GM23338 (cell line): ENCODE results near the gene BBOX1. TPM values are rescaled to one million over a fixed set of nuclear protein-coding genes. Genes with fewer than 3 reads are reported as not detected.

ENCODE experiments used
- ATAC-seq: fragments of 200-7000 bp; cut with Tn5 transposase; 3 replicates; pipeline ENCODE4 v1.9.1; 2020
- DNase-seq: peaks from one replicate; pipeline ENCODE4 v3.0.0-alpha.2; 2015; ENCODE audit warnings: low spot score
- H2AFZ ChIP-seq: fragments of 200-600 bp; sonication (generic); 2 replicates; pipeline ENCODE4 v1.8.0; 2016; ENCODE audit warnings: antibody characterized with exemption, mild to moderate bottlenecking, moderate library complexity
- H3F3A ChIP-seq: fragments of 200-600 bp; sonication (generic); replicated peaks from 2 replicates; pipeline ENCODE4 v1.8.0; 2017; ENCODE audit warnings: antibody characterized with exemption, mixed run types, low read depth
- H3K27ac ChIP-seq: fragments of 200-600 bp; sonication (generic); 2 replicates; pipeline ENCODE4 v1.6.1; 2016; ENCODE audit warnings: low read depth
- H3K27me3 ChIP-seq: fragments of 200-600 bp; sonication (generic); 2 replicates; pipeline ENCODE4 v1.8.0; 2016; ENCODE audit warnings: mild to moderate bottlenecking, mixed run types, moderate library complexity; ENCODE audit not compliant: insufficient read depth
- H3K36me3 ChIP-seq: fragments of 200-600 bp; sonication (generic); 2 replicates; pipeline ENCODE4 v1.8.0; 2016; ENCODE audit warnings: mild to moderate bottlenecking; ENCODE audit not compliant: insufficient read depth
- H3K4me1 ChIP-seq: fragments of 200-600 bp; sonication (generic); 2 replicates; pipeline ENCODE4 v1.8.0; 2016; ENCODE audit warnings: mild to moderate bottlenecking, moderate library complexity; ENCODE audit not compliant: insufficient read depth
- H3K4me2 ChIP-seq: fragments of 200-600 bp; sonication (generic); 2 replicates; pipeline ENCODE4 v1.7.1; 2017; ENCODE audit warnings: mixed run types
- H3K4me3 ChIP-seq: fragments of 200-600 bp; sonication (generic); 2 replicates; pipeline ENCODE4 v1.6.1; 2016; ENCODE audit warnings: mixed run types
- H3K79me2 ChIP-seq: fragments of 200-600 bp; sonication (generic); replicated peaks from 2 replicates; pipeline ENCODE4 v1.8.0; 2017; ENCODE audit warnings: mild to moderate bottlenecking; ENCODE audit not compliant: insufficient read depth
- H3K9me2 ChIP-seq: fragments of 200-600 bp; sonication (generic); 2 replicates; pipeline ENCODE4 v1.8.0; 2017; ENCODE audit not compliant: insufficient read depth
- H4K20me1 ChIP-seq: fragments of 200-600 bp; sonication (generic); replicated peaks from 2 replicates; pipeline ENCODE4 v1.8.0; 2017; ENCODE audit warnings: mild to moderate bottlenecking; ENCODE audit not compliant: insufficient read depth
- H3K27ac Mint-ChIP-seq: 2 replicates; pipeline ENCODE4 v1.8.0; 2020; ENCODE audit warnings: inconsistent platforms, mild to moderate bottlenecking, moderate library complexity, mixed read lengths
- H3K27me3 Mint-ChIP-seq: 3 replicates; pipeline ENCODE4 v1.8.0; 2022; ENCODE audit warnings: low read depth, mild to moderate bottlenecking, moderate library complexity, mixed read lengths, inconsistent platforms; ENCODE audit not compliant: insufficient read depth, poor library complexity
- H3K36me3 Mint-ChIP-seq: 3 replicates; pipeline ENCODE4 v1.8.0; 2021; ENCODE audit warnings: low read depth, mild to moderate bottlenecking, inconsistent platforms, moderate library complexity, mixed read lengths
- H3K4me1 Mint-ChIP-seq: 3 replicates; pipeline ENCODE4 v1.8.0; 2020; ENCODE audit warnings: mild to moderate bottlenecking, inconsistent platforms, mixed read lengths
- H3K4me3 Mint-ChIP-seq: 3 replicates; pipeline ENCODE4 v1.8.0; 2021; ENCODE audit warnings: moderate library complexity, mild to moderate bottlenecking, inconsistent platforms, mixed read lengths
- H3K9me3 Mint-ChIP-seq: 3 replicates; pipeline ENCODE4 v1.8.0; 2020; ENCODE audit warnings: moderate library complexity, mild to moderate bottlenecking, inconsistent platforms, mixed read lengths
- CREB1 ChIP-seq: fragments of 250-450 bp; sonication (Bioruptor Pico); IDR thresholded peaks from 2 replicates; pipeline ENCODE4 v1.5.0; 2020; ENCODE audit warnings: low read depth, mild to moderate bottlenecking, moderate library complexity
- ETS1 ChIP-seq: IDR thresholded peaks from 2 replicates; pipeline ENCODE4 v1.6.1; 2016; ENCODE audit warnings: antibody characterized with exemption
- EZH2 ChIP-seq: fragments of 200-600 bp; sonication (generic); IDR thresholded peaks from one replicate; pipeline ENCODE4 v1.8.0; 2017; ENCODE audit warnings: antibody characterized with exemption, mild to moderate bottlenecking, low read depth; ENCODE audit not compliant: unreplicated experiment
- EZH2phosphoT487 ChIP-seq: fragments of 200-600 bp; sonication (generic); IDR thresholded peaks from one replicate; pipeline ENCODE4 v1.8.1; 2018; ENCODE audit warnings: antibody characterized with exemption; ENCODE audit not compliant: unreplicated experiment
- JUNB ChIP-seq: IDR thresholded peaks from one replicate; pipeline ENCODE4 v1.6.1; 2016; ENCODE audit warnings: antibody characterized with exemption; ENCODE audit not compliant: unreplicated experiment
- NANOG ChIP-seq: IDR thresholded peaks from 2 replicates; pipeline ENCODE4 v1.6.1; 2016; ENCODE audit warnings: antibody characterized with exemption, borderline replicate concordance
- POLR2AphosphoS5 ChIP-seq: IDR thresholded peaks from 2 replicates; pipeline ENCODE4 v1.6.1; 2016; ENCODE audit warnings: antibody characterized with exemption, low read depth
- STAT1 ChIP-seq: IDR thresholded peaks from one replicate; pipeline ENCODE4 v1.6.1; 2016; ENCODE audit warnings: antibody characterized with exemption; ENCODE audit not compliant: unreplicated experiment
- ZNF114 ChIP-seq: fragments of 250-450 bp; sonication (Bioruptor Pico); IDR thresholded peaks from 2 replicates; pipeline ENCODE4 v1.5.0; 2020; ENCODE audit warnings: mild to moderate bottlenecking, moderate library complexity
- ZNF331 ChIP-seq: fragments of 250-450 bp; sonication (Bioruptor Pico); IDR thresholded peaks from 2 replicates; pipeline ENCODE4 v1.5.0; 2020; ENCODE audit warnings: low read depth, mild to moderate bottlenecking, moderate library complexity
- polyA plus RNA-seq: library from polyadenylated mRNA; unstranded; fragments of >200 nt; fragmentation: Nextera tagmentation; extraction: Ambion mirVana; gene quantifications from 2 replicates; pipeline ENCODE4 v1.2.1, GENCODE V29; 2016
- total RNA-seq: library from RNA; depleted of rRNA; stranded (reverse); fragments of >200 nt; shearing (Covaris generic); gene quantifications from 2 replicates; pipeline ENCODE4 v1.2.3, GENCODE V29; 2014
- TF ChIP-seq, protein P1 (sequence below), 2 experiments: fragments of 200-600 bp in 1 of 2; sonication (generic) in 1 of 2; conservative IDR thresholded peaks; 2 replicates each; pipeline versions ENCODE4 v1.5.1 to v1.6.1; 2016 to 2017; ENCODE audit warnings: antibody characterized with exemption in 2 of 2, low read depth in 2 of 2, mild to moderate bottlenecking in 2 of 2, moderate library complexity in 1 of 2
- TF ChIP-seq, protein P2 (sequence below): IDR thresholded peaks from one replicate; pipeline ENCODE4 v1.6.1; 2018; ENCODE audit warnings: antibody characterized with exemption; ENCODE audit not compliant: unreplicated experiment
- TF ChIP-seq, protein P3 (sequence below): fragments of 250-450 bp; sonication (Bioruptor Pico); IDR thresholded peaks from 2 replicates; pipeline ENCODE4 v1.5.0; 2020; ENCODE audit warnings: mild to moderate bottlenecking, moderate library complexity

BBOX1 gene
- total and polyA plus RNA-seq, 2 experiments from 2014 or later: not detected

DNA sequence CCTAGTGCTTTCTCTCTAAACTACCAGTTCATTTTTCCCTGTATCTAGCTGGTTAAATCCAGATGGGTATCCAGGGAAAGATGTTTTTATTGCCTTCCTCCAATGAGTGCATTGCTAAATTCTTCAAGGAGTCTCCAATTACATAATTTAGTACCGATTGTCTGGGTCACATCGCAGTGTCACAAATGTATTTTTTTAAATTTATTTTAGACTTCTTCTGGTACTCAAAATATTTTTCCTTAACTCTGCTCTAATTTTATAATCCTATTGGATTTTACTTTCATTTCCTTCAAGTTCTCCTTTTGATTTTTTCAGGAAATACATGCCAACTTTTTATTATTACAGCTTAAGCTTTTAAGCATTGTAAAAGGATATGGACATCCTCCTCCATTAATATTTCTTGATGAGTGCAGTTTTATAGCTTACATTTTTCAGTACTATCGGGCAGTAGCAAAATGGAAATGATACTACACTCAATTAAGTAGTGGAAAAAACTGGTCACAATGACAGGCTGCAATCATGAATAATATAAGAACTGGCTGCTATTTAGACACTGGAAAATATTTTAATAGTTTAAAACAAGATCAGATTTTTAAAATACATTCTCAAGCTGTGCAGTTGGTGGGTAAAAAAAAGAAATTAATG, 20.3 kb downstream of the BBOX1 start:
- Histone ChIP-seq H3K27me3 (no peaks in the 10 kb centered on the region), H3K4me2 (no peak overlapping the region), H3K27ac (no peak overlapping the region), H2AFZ (no peak overlapping the region), H3K9me2 (no peaks in the 10 kb centered on the region), H3K4me3 (no peak overlapping the region), H3K36me3 (no peaks in the 10 kb centered on the region), H3K79me2 (no peaks in the 10 kb centered on the region), H3F3A (no peaks in the 10 kb centered on the region), H4K20me1 (no peaks in the 10 kb centered on the region), H3K4me1 (no peaks in the 10 kb centered on the region)
- H3K4me1 Mint-ChIP-seq: no peaks in the 10 kb centered on the region
- no peaks in the 10 kb centered on the region for H3K36me3 Mint-ChIP-seq
- ATAC-seq (no peak), DNase-seq (no peak)
- H3K9me3 Mint-ChIP-seq: no peaks in the 10 kb centered on the region
- H3K27me3 Mint-ChIP-seq: peaks cover 3% of the 10 kb centered on the region
- no peak overlapping the region for H3K27ac Mint-ChIP-seq
- TF ChIP-seq JUNB: no peak
- TF ChIP-seq, protein P1, sequence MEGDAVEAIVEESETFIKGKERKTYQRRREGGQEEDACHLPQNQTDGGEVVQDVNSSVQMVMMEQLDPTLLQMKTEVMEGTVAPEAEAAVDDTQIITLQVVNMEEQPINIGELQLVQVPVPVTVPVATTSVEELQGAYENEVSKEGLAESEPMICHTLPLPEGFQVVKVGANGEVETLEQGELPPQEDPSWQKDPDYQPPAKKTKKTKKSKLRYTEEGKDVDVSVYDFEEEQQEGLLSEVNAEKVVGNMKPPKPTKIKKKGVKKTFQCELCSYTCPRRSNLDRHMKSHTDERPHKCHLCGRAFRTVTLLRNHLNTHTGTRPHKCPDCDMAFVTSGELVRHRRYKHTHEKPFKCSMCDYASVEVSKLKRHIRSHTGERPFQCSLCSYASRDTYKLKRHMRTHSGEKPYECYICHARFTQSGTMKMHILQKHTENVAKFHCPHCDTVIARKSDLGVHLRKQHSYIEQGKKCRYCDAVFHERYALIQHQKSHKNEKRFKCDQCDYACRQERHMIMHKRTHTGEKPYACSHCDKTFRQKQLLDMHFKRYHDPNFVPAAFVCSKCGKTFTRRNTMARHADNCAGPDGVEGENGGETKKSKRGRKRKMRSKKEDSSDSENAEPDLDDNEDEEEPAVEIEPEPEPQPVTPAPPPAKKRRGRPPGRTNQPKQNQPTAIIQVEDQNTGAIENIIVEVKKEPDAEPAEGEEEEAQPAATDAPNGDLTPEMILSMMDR (conservative IDR thresholded peaks at IDR 0.05; ENCODE audit: low read depth in 2 of 2): no peak
- TF ChIP-seq EZH2phosphoT487: no peak
- TF ChIP-seq, protein P2, sequence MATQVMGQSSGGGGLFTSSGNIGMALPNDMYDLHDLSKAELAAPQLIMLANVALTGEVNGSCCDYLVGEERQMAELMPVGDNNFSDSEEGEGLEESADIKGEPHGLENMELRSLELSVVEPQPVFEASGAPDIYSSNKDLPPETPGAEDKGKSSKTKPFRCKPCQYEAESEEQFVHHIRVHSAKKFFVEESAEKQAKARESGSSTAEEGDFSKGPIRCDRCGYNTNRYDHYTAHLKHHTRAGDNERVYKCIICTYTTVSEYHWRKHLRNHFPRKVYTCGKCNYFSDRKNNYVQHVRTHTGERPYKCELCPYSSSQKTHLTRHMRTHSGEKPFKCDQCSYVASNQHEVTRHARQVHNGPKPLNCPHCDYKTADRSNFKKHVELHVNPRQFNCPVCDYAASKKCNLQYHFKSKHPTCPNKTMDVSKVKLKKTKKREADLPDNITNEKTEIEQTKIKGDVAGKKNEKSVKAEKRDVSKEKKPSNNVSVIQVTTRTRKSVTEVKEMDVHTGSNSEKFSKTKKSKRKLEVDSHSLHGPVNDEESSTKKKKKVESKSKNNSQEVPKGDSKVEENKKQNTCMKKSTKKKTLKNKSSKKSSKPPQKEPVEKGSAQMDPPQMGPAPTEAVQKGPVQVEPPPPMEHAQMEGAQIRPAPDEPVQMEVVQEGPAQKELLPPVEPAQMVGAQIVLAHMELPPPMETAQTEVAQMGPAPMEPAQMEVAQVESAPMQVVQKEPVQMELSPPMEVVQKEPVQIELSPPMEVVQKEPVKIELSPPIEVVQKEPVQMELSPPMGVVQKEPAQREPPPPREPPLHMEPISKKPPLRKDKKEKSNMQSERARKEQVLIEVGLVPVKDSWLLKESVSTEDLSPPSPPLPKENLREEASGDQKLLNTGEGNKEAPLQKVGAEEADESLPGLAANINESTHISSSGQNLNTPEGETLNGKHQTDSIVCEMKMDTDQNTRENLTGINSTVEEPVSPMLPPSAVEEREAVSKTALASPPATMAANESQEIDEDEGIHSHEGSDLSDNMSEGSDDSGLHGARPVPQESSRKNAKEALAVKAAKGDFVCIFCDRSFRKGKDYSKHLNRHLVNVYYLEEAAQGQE: no peak
- no peak for TF ChIP-seq CREB1 (CRISPR knock-in tag)
- no peak for TF ChIP-seq ETS1
- no peak for TF ChIP-seq STAT1
- no peak for TF ChIP-seq EZH2
- TF ChIP-seq ZNF114: no peak
- no peak for TF ChIP-seq NANOG
- no peak for TF ChIP-seq ZNF331
- no peak for TF ChIP-seq POLR2AphosphoS5
- TF ChIP-seq, protein P3, sequence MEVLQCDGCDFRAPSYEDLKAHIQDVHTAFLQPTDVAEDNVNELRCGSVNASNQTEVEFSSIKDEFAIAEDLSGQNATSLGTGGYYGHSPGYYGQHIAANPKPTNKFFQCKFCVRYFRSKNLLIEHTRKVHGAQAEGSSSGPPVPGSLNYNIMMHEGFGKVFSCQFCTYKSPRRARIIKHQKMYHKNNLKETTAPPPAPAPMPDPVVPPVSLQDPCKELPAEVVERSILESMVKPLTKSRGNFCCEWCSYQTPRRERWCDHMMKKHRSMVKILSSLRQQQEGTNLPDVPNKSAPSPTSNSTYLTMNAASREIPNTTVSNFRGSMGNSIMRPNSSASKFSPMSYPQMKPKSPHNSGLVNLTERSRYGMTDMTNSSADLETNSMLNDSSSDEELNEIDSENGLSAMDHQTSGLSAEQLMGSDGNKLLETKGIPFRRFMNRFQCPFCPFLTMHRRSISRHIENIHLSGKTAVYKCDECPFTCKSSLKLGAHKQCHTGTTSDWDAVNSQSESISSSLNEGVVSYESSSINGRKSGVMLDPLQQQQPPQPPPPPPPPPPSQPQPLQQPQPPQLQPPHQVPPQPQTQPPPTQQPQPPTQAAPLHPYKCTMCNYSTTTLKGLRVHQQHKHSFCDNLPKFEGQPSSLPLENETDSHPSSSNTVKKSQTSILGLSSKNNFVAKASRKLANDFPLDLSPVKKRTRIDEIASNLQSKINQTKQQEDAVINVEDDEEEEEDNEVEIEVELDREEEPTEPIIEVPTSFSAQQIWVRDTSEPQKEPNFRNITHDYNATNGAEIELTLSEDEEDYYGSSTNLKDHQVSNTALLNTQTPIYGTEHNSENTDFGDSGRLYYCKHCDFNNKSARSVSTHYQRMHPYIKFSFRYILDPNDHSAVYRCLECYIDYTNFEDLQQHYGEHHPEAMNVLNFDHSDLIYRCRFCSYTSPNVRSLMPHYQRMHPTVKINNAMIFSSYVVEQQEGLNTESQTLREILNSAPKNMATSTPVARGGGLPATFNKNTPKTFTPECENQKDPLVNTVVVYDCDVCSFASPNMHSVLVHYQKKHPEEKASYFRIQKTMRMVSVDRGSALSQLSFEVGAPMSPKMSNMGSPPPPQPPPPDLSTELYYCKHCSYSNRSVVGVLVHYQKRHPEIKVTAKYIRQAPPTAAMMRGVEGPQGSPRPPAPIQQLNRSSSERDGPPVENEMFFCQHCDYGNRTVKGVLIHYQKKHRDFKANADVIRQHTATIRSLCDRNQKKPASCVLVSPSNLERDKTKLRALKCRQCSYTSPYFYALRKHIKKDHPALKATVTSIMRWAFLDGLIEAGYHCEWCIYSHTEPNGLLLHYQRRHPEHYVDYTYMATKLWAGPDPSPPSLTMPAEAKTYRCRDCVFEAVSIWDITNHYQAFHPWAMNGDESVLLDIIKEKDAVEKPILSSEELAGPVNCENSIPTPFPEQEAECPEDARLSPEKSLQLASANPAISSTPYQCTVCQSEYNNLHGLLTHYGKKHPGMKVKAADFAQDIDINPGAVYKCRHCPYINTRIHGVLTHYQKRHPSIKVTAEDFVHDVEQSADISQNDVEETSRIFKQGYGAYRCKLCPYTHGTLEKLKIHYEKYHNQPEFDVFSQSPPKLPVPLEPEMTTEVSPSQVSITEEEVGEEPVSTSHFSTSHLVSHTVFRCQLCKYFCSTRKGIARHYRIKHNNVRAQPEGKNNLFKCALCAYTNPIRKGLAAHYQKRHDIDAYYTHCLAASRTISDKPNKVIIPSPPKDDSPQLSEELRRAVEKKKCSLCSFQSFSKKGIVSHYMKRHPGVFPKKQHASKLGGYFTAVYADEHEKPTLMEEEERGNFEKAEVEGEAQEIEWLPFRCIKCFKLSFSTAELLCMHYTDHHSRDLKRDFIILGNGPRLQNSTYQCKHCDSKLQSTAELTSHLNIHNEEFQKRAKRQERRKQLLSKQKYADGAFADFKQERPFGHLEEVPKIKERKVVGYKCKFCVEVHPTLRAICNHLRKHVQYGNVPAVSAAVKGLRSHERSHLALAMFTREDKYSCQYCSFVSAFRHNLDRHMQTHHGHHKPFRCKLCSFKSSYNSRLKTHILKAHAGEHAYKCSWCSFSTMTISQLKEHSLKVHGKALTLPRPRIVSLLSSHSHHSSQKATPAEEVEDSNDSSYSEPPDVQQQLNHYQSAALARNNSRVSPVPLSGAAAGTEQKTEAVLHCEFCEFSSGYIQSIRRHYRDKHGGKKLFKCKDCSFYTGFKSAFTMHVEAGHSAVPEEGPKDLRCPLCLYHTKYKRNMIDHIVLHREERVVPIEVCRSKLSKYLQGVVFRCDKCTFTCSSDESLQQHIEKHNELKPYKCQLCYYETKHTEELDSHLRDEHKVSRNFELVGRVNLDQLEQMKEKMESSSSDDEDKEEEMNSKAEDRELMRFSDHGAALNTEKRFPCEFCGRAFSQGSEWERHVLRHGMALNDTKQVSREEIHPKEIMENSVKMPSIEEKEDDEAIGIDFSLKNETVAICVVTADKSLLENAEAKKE (CRISPR knock-in tag): no peak
- H3K4me3 Mint-ChIP-seq: no peak overlapping the region
